Inflammatory macrophage (primary cell): ENCODE results near the gene PLPPR3.

Experiments
- DNase-seq, 2 donors: peaks; one replicate each; pipeline ENCODE4 v3.0.0-alpha.2; 2020 to 2022

PLPPR3 gene

DNA sequence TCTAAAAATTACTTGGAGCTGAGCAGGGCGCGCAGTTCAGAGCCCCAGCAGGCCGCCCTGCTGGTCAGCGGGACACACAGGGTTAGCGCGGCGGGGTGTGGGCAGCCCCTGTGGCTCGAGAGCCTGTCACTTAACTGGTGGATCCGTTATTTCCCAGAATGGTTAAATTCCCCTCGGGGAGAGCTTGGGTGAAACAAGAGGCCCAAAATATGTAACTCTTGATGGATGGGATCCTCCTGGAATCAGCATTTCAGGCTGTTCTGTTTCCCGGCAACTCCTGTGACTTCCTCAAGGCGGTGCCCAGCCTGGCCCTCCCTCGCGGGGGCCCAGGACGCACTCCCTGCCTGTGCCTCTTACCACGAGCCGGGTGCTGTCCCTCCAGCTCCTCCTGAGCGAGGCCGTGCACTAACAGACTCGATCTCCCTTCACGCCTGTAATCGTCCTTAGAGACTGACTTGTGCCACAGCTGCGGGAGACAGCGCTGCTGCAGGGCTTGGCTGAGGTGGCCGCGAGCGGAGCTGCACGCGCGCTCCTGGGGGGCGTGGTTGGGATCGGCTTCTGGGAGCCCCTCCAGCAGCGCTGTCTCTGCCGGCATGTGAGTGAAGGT lies 14.8 kb downstream of the PLPPR3 start:
- DNase-seq: no peak

DNA sequence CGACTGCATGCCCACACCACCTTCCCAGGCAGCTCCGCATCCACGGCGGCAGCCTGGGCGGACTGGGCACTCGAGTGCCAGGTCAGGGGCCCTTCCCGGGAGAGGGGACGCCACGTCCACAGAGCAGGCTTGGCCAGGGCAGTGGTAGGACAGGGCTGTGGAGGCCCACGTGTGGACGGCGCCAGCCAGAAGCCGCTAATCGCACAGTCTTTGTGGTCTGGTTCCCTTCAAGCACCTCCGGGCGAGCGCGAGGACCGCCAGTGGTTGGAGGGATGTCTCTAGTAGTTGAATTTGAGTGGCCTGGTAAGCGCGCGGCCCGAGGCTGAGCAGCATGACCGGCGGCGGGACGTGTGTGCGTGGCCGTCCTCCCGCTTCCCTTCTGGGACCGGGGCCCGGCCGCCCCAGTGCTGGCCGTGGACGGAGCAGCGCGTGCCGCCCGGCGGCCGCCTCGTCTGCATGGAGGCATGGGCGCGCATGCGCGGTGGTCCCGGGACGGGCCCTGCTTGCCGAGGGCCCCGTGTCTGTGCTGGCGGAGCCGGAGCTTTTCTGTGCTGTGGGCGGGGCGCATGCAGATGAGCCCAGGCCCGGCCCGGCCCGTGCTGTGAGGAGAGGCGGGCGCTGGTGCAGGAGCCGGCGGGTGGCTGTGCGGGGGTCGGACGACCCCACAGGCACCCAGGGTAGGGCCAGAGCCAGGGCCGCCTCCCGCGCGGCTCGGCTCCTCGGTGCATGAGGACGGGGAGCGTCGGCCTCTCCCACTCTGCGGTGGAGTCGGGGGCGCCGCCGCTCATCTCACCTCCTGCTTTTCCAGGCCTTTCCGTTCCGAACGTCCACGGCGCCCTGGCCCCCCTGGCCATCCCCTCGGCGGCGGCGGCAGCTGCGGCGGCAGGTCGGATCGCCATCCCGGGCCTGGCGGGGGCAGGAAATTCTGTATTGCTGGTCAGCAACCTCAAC lies 15.9 kb downstream of the PLPPR3 start:
- no peak for DNase-seq

DNA sequence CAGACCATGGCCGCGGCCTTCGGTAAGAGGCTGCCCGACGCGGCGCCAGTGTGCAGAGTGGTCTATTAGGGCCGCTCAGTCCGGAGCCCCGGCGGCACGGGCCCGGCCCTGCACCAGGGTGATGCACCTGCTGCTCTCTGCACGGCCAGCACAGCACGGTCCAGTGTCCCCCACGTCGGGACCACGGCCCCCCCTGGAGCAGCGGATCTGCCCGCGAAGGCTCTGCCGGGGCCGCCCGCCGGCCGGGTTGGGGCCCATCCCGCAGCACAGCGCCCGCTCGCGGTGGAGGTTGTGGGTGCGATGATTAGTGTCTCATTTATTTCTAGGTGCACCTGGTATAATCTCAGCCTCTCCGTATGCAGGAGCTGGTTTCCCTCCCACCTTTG lies 16.6 kb downstream of the PLPPR3 start:
- no peak for DNase-seq

DNA sequence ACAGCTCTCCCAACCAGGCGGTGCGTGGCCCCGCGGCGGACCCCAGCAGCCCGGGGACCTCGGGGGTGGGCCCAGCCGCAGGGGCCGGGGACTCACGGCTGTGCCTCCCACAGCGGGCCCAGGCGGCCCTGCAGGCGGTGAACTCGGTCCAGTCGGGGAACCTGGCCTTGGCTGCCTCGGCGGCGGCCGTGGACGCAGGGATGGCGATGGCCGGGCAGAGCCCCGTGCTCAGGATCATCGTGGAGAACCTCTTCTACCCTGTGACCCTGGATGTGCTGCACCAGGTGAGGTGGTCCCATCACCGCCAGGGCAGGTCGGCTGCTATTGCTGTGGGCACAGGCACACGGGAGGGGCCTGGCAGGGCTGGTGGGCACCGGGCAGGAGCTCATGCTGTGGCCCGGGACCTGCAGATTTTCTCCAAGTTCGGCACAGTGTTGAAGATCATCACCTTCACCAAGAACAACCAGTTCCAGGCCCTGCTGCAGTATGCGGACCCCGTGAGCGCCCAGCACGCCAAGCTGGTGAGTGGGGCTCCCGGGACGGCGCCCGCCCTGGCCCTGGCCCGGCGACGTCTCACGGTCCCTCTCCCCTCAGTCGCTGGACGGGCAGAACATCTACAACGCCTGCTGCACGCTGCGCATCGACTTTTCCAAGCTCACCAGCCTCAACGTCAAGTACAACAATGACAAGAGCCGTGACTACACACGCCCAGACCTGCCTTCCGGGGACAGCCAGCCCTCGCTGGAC lies 17.2 kb downstream of the PLPPR3 start:
- no peak for DNase-seq

DNA sequence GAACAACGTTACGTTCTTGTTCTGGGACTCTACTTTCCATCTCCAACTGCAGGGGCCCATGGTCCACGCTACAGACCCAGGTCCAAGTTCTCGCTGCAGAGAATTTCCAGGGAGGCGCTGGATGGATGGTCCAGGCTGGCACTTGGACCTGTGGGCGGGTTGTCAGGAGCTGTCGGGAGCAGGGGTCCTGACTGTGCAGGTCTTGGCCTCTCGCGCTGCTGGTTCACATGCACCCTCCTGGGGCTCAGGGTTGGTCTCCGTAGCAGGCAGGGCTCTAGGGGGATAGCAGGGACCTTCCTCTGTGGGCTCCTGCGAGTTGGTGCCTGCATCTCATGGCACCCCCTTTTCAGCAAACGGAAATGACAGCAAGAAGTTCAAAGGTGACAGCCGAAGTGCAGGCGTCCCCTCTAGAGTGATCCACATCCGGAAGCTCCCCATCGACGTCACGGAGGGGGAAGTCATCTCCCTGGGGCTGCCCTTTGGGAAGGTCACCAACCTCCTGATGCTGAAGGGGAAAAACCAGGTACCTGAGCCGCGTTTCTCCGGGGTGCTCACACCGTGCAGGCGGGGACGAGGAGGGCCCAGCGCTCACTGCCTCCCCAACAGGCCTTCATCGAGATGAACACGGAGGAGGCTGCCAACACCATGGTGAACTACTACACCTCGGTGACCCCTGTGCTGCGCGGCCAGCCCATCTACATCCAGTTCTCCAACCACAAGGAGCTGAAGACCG lies 17.9 kb downstream of the PLPPR3 start:
- DNase-seq: no peak

DNA sequence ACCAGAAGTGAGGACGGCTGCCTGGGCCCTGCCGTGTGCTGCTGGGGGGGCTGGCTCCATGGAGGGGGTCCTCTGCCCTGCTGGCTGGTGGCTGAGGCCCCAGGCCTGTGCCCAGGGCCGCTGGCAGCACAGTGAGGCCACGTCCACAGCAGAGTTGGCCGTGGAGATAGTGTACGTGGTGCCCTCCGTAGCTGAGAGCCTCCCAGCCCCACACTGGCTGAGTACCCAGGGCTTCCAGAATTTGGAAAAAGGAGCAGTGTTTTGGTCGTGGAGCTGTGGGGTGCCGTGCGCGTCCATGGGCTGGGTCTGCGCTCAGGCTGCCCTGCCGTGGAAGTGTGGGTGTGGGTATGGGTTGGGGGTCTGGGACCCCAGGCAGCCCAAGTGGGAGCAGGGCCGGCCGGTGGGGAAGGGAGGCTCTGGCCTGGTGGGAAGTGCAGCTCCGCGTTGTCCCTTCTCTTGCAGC lies 18.6 kb downstream of the PLPPR3 start:
- no peak for DNase-seq

DNA sequence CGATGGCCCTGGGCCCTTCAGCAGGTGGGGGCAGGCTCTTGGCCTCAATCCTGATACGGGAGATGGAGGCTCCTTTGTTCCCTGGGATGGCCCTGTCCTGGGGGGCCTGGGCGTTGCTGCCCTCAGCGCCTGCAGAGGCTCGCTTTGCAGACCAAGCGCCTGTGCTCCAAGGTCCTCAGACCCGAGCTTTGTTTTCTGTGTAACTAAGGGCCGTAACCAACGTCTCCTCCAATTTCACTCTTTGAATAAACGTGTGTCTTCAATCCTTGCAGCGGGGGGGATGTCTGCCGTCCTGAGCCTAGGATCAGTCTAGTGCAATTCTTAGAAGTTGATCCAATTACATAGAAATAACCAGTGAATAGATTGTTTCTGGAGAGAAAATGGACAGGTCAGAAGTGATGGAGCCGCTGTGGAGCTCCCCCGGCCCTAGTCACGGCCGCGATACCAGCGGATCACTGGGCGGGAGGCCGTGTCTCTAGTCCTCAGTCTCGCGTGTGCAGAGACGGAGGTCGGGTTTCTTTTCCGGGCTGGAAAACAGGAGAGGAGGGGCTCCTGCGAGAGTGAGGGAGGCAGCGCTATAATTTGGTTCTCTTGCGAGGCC lies 19.2 kb downstream of the PLPPR3 start:
- no peak for DNase-seq

DNA sequence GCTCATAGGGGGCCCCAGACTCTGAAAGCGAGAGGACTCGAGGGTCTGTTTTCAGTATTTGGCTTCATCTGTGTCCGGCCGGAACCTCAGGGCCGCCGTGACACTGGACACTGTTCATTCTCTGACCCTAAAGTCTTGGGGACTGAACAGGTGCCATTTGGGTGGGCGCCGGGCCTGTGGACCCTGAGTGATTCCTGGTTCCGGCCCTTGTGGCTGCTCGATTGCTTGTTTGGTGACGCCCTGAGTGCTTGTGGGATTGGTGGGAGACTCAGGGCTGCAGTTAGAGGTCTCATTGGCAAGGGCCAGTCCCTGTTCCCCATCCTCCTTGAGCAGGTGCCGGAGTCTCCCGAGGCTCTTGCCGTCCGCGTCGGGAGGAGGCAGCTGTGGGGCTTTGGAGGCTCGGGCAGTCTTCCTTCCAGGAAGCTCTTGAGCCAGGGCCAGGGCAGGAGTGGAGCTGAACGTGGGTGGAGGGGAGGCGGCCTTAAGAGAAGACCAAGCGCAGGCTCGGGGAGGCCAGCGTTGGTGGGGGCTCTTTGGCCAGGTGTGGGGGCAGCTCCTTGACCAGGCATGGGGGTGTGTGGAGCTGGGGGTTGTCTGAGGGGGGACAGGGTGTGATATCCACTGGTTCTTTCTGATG lies 19.8 kb downstream of the PLPPR3 start:
- DNase-seq: no peak

DNA sequence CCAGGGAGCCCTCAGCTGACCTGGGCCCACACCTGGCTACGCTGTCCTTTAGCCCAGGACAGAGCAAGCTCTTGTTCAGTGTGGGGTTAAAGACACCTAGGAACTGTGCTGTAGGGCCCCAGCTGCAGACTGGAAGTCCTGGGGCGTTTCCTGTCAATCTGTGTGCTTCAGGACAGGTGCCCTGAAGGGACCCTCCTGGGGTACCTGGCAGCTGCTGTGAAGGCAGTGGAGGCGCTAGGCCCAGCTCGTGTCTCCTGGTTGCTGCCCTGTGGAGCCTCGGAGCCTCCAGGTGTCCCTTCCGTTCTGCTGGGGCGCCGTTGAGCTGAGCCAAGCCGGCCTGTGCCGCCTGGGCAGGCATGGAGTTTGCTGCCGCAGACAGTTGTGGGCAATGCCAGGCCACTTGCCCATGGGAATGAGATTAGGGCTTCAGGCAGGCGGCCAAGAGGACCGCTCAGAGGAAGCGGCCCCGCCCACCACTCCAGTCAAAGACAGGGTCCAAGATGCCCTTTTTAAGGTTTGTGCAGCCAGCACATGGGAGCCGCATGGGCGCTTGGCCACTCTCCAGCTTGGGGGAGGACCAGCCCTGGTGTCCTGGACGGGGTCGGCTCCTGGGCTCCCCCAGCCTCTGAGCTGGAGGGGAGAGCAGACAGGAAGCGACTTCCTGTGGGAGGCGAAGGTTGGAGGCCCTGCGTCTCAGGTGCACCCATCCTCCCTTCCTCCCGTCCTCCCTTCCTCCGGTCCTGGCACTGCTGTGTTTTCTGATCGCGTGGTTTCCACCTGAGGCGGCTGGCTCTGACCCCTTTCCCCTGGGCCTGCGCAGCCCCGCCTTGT lies 20.5 kb downstream of the PLPPR3 start:
- peak in 1 of 2 donors; percentile 27 for DNase-seq

DNA sequence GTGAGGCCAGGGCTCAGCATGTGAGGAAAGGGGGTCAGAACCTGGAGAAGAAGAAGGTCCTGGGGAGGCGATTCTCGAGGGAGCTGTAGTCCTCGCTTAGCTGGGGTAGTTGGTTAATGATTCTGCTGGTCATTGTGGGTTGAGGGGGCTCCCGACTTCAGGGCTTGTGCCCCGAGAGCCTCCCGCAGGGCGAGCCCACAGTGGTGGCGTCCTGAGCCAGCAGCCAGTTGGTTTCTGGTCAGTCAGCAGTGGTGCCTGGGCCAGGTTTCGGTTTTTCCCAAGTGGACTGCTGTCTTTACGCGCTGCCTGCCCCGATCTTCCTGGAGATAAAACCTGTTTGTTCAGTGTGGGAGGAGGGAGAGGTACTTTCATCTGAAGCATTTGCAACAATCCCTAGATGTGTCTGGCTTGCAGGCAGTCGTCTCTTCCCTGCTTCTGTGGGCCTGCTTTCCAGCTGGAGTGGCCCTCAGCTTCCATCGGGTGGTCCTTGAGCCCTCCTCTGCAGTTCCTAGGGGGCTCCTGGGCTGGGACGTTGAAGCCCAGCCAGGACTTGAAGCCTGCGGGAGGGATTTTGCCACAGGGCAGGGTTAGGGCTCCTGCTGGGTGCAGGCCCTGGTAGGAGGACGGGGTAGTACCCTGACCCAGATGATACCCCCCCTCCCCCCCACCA lies 21.3 kb downstream of the PLPPR3 start:
- no peak for DNase-seq

DNA sequence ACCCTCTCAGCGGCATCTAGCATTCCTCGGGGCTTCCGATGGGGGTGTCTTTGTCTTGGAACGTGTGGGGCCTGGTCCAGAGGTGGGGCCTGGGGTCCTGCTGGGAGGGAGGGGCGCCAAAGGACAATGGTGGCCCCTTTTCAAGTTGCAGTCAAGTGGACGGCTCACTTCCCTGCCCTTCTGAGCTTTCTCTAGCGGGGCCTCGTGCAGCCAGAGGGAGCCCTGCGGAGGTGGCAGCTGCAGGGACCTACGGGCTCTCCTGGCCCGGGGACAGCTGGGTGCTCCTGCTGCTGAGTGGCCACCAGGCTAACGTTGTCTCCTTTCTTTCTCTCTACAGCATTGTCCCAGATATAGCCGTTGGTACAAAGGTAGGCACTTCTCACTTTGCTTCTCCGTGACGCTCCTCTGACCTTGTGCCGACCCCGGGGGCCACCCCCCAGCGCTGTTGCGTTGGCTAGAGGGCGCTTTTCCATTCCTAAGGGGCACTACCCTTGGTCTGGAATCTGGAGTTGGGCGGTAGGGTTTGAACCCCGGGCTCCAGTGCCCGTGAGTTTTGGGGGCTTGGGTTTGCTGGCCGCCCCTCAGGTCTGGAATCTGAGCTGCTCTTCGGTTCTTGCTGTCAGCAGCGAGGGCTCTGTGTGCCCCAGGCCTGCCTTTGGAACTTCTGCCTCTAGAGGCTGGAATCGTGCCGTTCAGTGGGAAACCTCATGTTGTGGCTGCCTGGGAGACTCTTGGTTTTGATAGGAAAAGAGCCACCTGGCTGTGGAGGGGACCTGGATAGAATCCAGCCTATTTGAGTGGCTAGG lies 22.5 kb downstream of the PLPPR3 start:
- peak; percentile 25 to 54 for DNase-seq

DNA sequence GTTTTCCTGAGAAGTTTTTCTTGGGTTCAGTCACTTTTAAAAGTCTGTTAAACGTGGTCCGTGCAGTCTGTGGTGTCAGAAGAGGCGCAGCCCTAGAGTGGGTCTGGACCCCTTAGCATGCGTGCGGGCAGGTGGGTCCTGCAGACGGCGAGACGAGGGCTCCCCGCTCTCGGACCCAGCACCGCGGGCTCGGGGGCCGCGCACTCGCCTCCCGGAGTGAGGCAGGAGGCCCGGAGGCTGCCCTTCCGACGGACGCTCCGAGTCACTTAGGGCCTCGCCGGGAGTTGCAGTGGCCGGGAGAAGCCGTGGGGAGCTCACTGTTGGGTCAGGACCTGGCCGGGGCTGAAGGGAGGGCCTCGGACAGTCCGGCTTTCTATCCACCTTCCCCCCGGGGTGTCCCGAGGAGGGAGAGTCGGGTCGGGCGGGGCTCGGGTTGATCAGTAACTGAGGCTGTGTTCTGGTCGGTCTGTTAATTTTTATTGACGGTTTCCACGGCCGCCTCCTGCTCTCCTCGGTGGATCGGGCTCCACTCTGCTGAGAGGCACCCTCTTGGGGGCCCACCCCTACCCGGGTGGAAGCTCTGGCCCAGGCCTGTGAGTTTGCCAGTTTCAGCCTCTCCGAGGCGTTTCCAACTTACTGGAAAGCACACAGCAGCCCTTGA lies 23.2 kb downstream of the PLPPR3 start:
- DNase-seq: no peak

DNA sequence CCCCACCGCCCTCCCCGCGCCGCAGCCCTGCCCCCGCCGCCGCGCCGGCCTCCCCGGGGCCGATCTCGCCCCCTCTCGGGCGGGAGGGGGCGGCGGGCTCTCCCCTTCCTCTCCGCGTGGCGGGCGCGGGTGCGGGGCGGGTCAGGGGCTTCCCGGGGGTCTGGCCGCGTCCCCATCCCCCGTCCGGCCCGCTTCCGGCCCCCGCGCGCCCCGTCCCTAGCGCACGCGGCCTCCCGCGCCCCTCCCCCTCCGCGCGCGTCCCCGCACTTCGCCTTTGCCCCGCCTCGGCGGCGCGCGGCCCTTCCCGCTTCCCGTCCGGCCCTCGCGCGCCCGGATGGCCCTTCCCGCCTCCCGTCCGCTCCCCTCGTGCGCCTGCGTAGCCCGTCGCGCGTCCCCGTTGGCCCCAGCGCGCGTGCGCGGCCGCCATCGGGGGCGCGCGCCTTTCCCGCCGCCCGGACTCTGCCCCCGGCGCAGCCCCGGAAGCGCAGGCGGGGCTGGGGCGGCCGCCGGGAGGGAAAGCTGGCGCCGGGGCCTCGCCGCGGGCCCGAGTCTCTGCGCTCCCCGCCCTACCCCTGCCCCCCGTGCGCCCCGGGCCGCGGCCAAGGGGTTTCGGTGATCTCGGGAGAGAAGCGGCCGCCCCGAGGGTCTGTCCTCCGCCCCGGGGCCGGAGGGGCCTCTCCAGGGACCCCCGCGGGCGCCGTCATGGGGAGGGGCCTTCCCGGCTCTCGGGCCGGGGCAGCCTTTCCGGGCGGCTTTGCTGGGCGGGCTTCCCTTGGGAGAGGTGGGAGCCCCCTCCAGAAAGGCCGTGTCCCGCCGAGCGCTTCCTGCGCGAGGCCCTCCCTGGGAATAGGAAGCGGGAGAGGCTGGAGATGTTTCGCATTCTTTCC lies 24.0 kb downstream of the PLPPR3 start:
- DNase-seq: peak; percentile 93 to 96

DNA sequence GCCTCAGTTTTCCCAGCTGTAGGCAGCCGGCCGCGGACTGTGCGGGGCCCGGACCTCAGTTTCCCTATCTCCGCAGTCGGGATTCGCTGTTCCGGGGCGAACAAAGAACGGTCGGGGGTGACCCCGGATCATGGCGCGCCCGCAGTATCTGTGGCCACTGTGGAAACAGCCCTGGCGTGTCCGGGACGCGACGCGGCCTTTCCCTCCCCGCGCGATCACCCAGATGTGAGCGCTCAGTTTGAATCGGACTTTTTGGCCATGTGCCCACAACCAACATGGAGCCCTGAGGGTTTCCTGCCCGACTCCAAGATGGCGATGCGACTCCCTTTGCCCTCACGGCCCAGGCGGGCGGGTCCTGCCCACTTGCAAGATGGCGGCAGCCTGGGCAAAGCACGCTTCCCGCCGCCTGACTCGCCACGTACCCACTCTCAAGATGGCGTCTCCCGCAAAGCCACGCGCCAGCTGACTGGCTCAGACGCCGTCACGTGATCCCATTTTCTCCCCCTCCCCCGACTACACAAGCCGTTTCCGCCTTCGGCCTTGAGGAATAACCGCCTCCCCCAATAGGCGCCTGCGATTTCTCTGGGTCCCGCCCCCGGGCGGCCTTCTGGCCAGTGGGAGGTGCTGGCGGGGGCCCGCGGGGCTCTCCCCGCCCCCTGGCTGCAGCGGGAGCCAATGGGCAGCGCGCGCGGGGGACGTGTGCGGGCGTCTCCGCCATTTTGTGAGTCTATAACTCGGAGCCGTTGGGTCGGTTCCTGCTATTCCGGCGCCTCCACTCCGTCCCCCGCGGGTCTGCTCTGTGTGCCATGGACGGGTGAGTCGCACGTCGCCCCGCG lies 24.8 kb downstream of the PLPPR3 start, which contains the start of gene PTBP1:
Gene PTBP1 (plus strand): TSS at position 761 of the 836 bp plus-strand sequence. CDS start 46 bp downstream, at position 807.
- DNase-seq: peak; percentile 100

DNA sequence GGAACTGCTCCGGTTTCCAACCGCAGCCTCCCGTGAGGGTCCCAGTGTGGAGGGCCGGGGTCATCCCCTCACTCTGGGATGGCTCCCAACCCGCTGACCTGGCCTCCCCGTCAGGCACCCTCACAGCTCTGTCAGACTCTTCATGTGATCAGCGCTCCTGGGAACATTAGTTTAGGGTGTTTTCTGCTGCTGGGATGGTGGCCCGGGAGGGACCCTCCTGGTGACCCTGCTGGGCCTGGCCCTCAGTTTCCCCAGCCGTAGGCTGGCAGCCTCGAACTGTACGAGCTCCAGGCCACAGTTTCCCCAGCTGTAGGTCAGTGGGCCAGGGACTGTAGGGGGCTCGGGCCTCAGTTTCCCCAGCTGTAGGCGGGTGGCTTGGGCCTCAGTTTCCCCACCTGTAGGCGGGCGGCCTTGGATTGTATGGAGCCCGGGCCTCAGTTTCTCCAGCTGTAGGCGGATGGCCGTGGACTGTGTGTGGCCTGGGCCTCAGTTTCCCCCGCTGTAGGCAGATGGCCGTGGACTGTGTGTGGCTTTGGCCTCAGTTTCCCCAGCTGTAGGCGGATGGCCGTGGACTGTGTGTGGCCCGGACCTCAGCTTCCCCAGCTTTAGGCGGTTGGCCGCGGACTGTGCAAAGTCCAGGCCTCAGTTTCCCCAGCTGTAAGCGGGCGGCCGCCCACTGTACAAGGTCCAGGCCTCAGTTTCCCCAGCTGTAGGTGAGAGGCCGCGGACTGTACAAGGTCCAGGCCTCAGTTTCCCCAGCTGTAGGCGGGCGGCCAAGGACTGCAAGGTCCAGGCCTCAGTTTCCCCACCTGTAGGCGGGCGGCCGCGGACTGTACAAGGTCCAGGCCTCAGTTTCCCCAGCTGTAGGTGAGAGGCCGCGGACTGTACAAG lies 25.8 kb downstream of the PLPPR3 start:
- no peak for DNase-seq
